ENCODE measurements around the gene RXRG.

Gene RXRG

GRCh38 chr1:165418195-165418594, 26.7 kb downstream of the RXRG start:
- Histone ChIP-seq H3K23ac (ENCODE audit: low read depth, low read length, poor library complexity) (no peak overlapping the region), H2BK12ac (ENCODE audit: low read length) (no peak overlapping the region), H2BK5ac (ENCODE audit: low read length) (no peak overlapping the region), H2BK120ac (ENCODE audit: low read depth, low read length) (no peak overlapping the region), H4K91ac (ENCODE audit: low read depth, low read length, poor library complexity) (no peak overlapping the region), H2AFZ (ENCODE audit: low read length) (no peak overlapping the region), H3K9ac (ENCODE audit: low read depth, low read length, poor library complexity) (no peak overlapping the region), H3K27me3 (ENCODE audit: control insufficient read depth in 3 of 3, insufficient read depth in 3 of 3, low read depth in 1 of 3, low read length in 3 of 3) (no peaks in the 10 kb centered on the region), H3K4me1 (ENCODE audit: control insufficient read depth in 2 of 2, insufficient read depth in 1 of 2, low read depth in 1 of 2, low read length in 2 of 2) (no peaks in the 10 kb centered on the region), H3K4me2 (ENCODE audit: insufficient read depth, low read length, poor library complexity, severe bottlenecking) (no peak overlapping the region), H3K4me3 (ENCODE audit: low read length in 2 of 2) (no peak overlapping the region), H2AK5ac (ENCODE audit: low read depth, low read length) (no peak overlapping the region), H3K79me1 (ENCODE audit: low read depth, low read length) (no peaks in the 10 kb centered on the region), H3K27ac (replicated peaks; ENCODE audit: low read length) (no peak overlapping the region), H3K9me3 (replicated peaks in 1 of 2; ENCODE audit: control insufficient read depth in 2 of 2, insufficient read depth in 1 of 2, low read depth in 1 of 2, low read length in 2 of 2) (no peaks in the 10 kb centered on the region), H3K18ac (ENCODE audit: low read length) (no peak overlapping the region), H3K4ac (ENCODE audit: low read length) (no peak overlapping the region), H4K8ac (ENCODE audit: low read depth, low read length) (no peak overlapping the region), H3K14ac (ENCODE audit: low read length) (no peak overlapping the region), H2BK15ac (ENCODE audit: low read length) (no peak overlapping the region), H3K36me3 (replicated peaks in 1 of 2; ENCODE audit: control insufficient read depth in 2 of 2, insufficient read depth in 2 of 2, low read length in 2 of 2) (no peaks in the 10 kb centered on the region)
- no peak for DNase-seq (ENCODE audit: low spot score)

GRCh38 chr1:165416876-165417275, 28.1 kb downstream of the RXRG start:
- Histone ChIP-seq H3K9ac (ENCODE audit: low read depth, low read length, poor library complexity) (no peak overlapping the region), H3K14ac (ENCODE audit: low read length) (no peak overlapping the region)
- no CpG with 5 or more reads among the region's 11 CpGs for WGBS, 2 donors (ENCODE audit: extremely low coverage in 2 of 2, insufficient read length in 2 of 2, insufficient replicate concordance in 1 of 2)

GRCh38 chr1:165415068-165415467, 29.9 kb downstream of the RXRG start:
- no peak overlapping the region for H3K14ac ChIP-seq (ENCODE audit: low read length)
- no peaks in the 10 kb centered on the region for H3K79me1 ChIP-seq (ENCODE audit: low read depth, low read length)
- no peak overlapping the region for H3K18ac ChIP-seq (ENCODE audit: low read length)
- no peak overlapping the region for H3K23ac ChIP-seq (ENCODE audit: low read depth, low read length, poor library complexity)
- no peaks in the 10 kb centered on the region for H3K36me3 ChIP-seq (replicated peaks in 1 of 2; ENCODE audit: control insufficient read depth in 2 of 2, insufficient read depth in 2 of 2, low read length in 2 of 2)
- no peak overlapping the region for H2BK5ac ChIP-seq (ENCODE audit: low read length)
- no peak overlapping the region for H2BK15ac ChIP-seq (ENCODE audit: low read length)
- H3K9me3 ChIP-seq (replicated peaks in 1 of 2; ENCODE audit: control insufficient read depth in 2 of 2, insufficient read depth in 1 of 2, low read depth in 1 of 2, low read length in 2 of 2), result no peaks in the 10 kb centered on the region
- H2BK120ac ChIP-seq (ENCODE audit: low read depth, low read length), result no peak overlapping the region
- H3K4ac ChIP-seq (ENCODE audit: low read length), result no peak overlapping the region
- no peak overlapping the region for H3K27ac ChIP-seq (replicated peaks; ENCODE audit: low read length)
- H4K91ac ChIP-seq (ENCODE audit: low read depth, low read length, poor library complexity), result no peak overlapping the region
- no peaks in the 10 kb centered on the region for H3K4me1 ChIP-seq (ENCODE audit: control insufficient read depth in 2 of 2, insufficient read depth in 1 of 2, low read depth in 1 of 2, low read length in 2 of 2)
- H4K8ac ChIP-seq (ENCODE audit: low read depth, low read length), result no peak overlapping the region
- no CpG with 5 or more reads among the region's 1 CpG for WGBS, 2 donors (ENCODE audit: extremely low coverage in 2 of 2, insufficient read length in 2 of 2, insufficient replicate concordance in 1 of 2)
- no peak overlapping the region for H2AK5ac ChIP-seq (ENCODE audit: low read depth, low read length)
- H2BK12ac ChIP-seq (ENCODE audit: low read length), result no peak overlapping the region
- no peak for DNase-seq (ENCODE audit: low spot score)
- no peaks in the 10 kb centered on the region for H3K27me3 ChIP-seq (ENCODE audit: control insufficient read depth in 3 of 3, insufficient read depth in 3 of 3, low read depth in 1 of 3, low read length in 3 of 3)
- H3K9ac ChIP-seq (ENCODE audit: low read depth, low read length, poor library complexity), result no peak overlapping the region
- no peak overlapping the region for H3K4me3 ChIP-seq (ENCODE audit: low read length in 2 of 2)
- no peak overlapping the region for H3K4me2 ChIP-seq (ENCODE audit: insufficient read depth, low read length, poor library complexity, severe bottlenecking)
- no peak overlapping the region for H2AFZ ChIP-seq (ENCODE audit: low read length)

More at GRCh38 chr1:165416876-165417275, 28.1 kb downstream of the RXRG start:
- no peak overlapping the region for H2AK5ac ChIP-seq (ENCODE audit: low read depth, low read length)
- no peak overlapping the region for H3K4me2 ChIP-seq (ENCODE audit: insufficient read depth, low read length, poor library complexity, severe bottlenecking)
- no peaks in the 10 kb centered on the region for H3K4me1 ChIP-seq (ENCODE audit: control insufficient read depth in 2 of 2, insufficient read depth in 1 of 2, low read depth in 1 of 2, low read length in 2 of 2)
- no peaks in the 10 kb centered on the region for H3K9me3 ChIP-seq (replicated peaks in 1 of 2; ENCODE audit: control insufficient read depth in 2 of 2, insufficient read depth in 1 of 2, low read depth in 1 of 2, low read length in 2 of 2)
- no peak overlapping the region for H3K18ac ChIP-seq (ENCODE audit: low read length)
- H2BK120ac ChIP-seq (ENCODE audit: low read depth, low read length), result no peak overlapping the region
- H2BK5ac ChIP-seq (ENCODE audit: low read length), result no peak overlapping the region
- no peaks in the 10 kb centered on the region for H3K36me3 ChIP-seq (replicated peaks in 1 of 2; ENCODE audit: control insufficient read depth in 2 of 2, insufficient read depth in 2 of 2, low read length in 2 of 2)
- no peak overlapping the region for H4K91ac ChIP-seq (ENCODE audit: low read depth, low read length, poor library complexity)
- no peaks in the 10 kb centered on the region for H3K79me1 ChIP-seq (ENCODE audit: low read depth, low read length)
- H2BK15ac ChIP-seq (ENCODE audit: low read length), result no peak overlapping the region
- H3K4me3 ChIP-seq (ENCODE audit: low read length in 2 of 2), result no peak overlapping the region
- no peak for DNase-seq (ENCODE audit: low spot score)
- H4K8ac ChIP-seq (ENCODE audit: low read depth, low read length), result no peak overlapping the region
- no peak overlapping the region for H3K27ac ChIP-seq (replicated peaks; ENCODE audit: low read length)
- no peak overlapping the region for H2AFZ ChIP-seq (ENCODE audit: low read length)
- H3K4ac ChIP-seq (ENCODE audit: low read length), result no peak overlapping the region
- H2BK12ac ChIP-seq (ENCODE audit: low read length), result no peak overlapping the region
- no peak overlapping the region for H3K23ac ChIP-seq (ENCODE audit: low read depth, low read length, poor library complexity)
- no peaks in the 10 kb centered on the region for H3K27me3 ChIP-seq (ENCODE audit: control insufficient read depth in 3 of 3, insufficient read depth in 3 of 3, low read depth in 1 of 3, low read length in 3 of 3)

- Histone ChIP-seq H2BK120ac (ENCODE audit: low read depth, low read length) (no peak overlapping the region), H3K18ac (ENCODE audit: low read length) (no peak overlapping the region), H3K27me3 (ENCODE audit: control insufficient read depth in 3 of 3, insufficient read depth in 3 of 3, low read depth in 1 of 3, low read length in 3 of 3) (no peaks in the 10 kb centered on the region), H3K4ac (ENCODE audit: low read length) (no peak overlapping the region), H4K8ac (ENCODE audit: low read depth, low read length) (no peak overlapping the region), H2AFZ (ENCODE audit: low read length) (no peak overlapping the region), H3K9me3 (replicated peaks in 1 of 2; ENCODE audit: control insufficient read depth in 2 of 2, insufficient read depth in 1 of 2, low read depth in 1 of 2, low read length in 2 of 2) (no peaks in the 10 kb centered on the region), H3K4me3 (ENCODE audit: low read length in 2 of 2) (no peak overlapping the region), H2BK15ac (ENCODE audit: low read length) (no peak overlapping the region), H2BK12ac (ENCODE audit: low read length) (no peak overlapping the region), H2BK5ac (ENCODE audit: low read length) (no peak overlapping the region), H3K27ac (replicated peaks; ENCODE audit: low read length) (no peak overlapping the region), H3K9ac (ENCODE audit: low read depth, low read length, poor library complexity) (no peak overlapping the region), H3K14ac (ENCODE audit: low read length) (no peak overlapping the region), H4K91ac (ENCODE audit: low read depth, low read length, poor library complexity) (no peak overlapping the region), H2AK5ac (ENCODE audit: low read depth, low read length) (no peak overlapping the region), H3K4me1 (ENCODE audit: control insufficient read depth in 2 of 2, insufficient read depth in 1 of 2, low read depth in 1 of 2, low read length in 2 of 2) (no peaks in the 10 kb centered on the region), H3K4me2 (ENCODE audit: insufficient read depth, low read length, poor library complexity, severe bottlenecking) (no peak overlapping the region), H3K79me1 (ENCODE audit: low read depth, low read length) (no peaks in the 10 kb centered on the region), H3K36me3 (replicated peaks in 1 of 2; ENCODE audit: control insufficient read depth in 2 of 2, insufficient read depth in 2 of 2, low read length in 2 of 2) (no peaks in the 10 kb centered on the region), H3K23ac (ENCODE audit: low read depth, low read length, poor library complexity) (no peak overlapping the region)
- WGBS, 2 donors (ENCODE audit: extremely low coverage in 2 of 2, insufficient read length in 2 of 2, insufficient replicate concordance in 1 of 2), result no CpG with 5 or more reads among the region's 3 CpGs
- DNase-seq (ENCODE audit: low spot score), result no peak
Measured at GRCh38 chr1:165414620-165415019, 30.3 kb downstream of the RXRG start.
